Upper lobe of left lung (tissue), 4 donors: ENCODE results near the gene DLX4.

Experiments
- CTCF ChIP-seq, 6 experiments: fragments of 450-650 bp in 4 of 6; fragments of 200-600 bp in 2 of 6; sonication (generic) in 2 of 6; IDR thresholded peaks; one replicate each; pipeline ENCODE4 v1.5.1; 2016 to 2019; ENCODE audit warnings: antibody characterized with exemption in 6 of 6
- EP300 ChIP-seq, 4 donors: sonication (generic); formaldehyde crosslinking; IDR thresholded peaks; one replicate each; pipeline ENCODE4 v1.5.1; 2017; ENCODE audit warnings: antibody characterized with exemption in 4 of 4, control low read depth in 2 of 4
- POLR2A ChIP-seq, 4 donors: fragments of 450-650 bp; IDR thresholded peaks; one replicate each; pipeline ENCODE4 v1.5.1; 2016 to 2017; ENCODE audit warnings: antibody characterized with exemption in 4 of 4, mild to moderate bottlenecking in 2 of 4

GRCh38 chr17:49963309-49963625 lies 5.7 kb upstream of the DLX4 start:
- no peak for TF ChIP-seq CTCF (IDR thresholded peaks at IDR 0.05)
- TF ChIP-seq EP300 (IDR thresholded peaks at IDR 0.05) = no peak
- no peak for TF ChIP-seq POLR2A (IDR thresholded peaks at IDR 0.05)
